ES-I3 (cell line): Measurements from ENCODE around the gene SLC7A1.
A peak's percentile ranks its signal among the peaks of the same experiment; 100 is the strongest.

ENCODE experiments used
- H3K36me3 ChIP-seq: 2 replicates; pipeline ENCODE4 v1.6.1; 2013; ENCODE audit warnings: mild to moderate bottlenecking, low read length, control low read depth, moderate library complexity; ENCODE audit not compliant: insufficient read depth
- H3K4me1 ChIP-seq: 2 replicates; pipeline ENCODE4 v1.6.1; 2013; ENCODE audit warnings: mild to moderate bottlenecking, control low read depth, low read length; ENCODE audit not compliant: insufficient read depth
- H3K9ac ChIP-seq: 2 replicates; pipeline ENCODE4 v1.6.1; 2013; ENCODE audit warnings: low read depth, mild to moderate bottlenecking, low read length, moderate library complexity
- H3K9me3 ChIP-seq: 2 replicates; pipeline ENCODE4 v1.6.1; 2013; ENCODE audit warnings: mild to moderate bottlenecking, low read length, moderate library complexity; ENCODE audit not compliant: control insufficient read depth, insufficient read depth

SLC7A1 gene

GRCh38 chr13:29510651-29511084, 84.8 kb downstream of the SLC7A1 start:
- Histone ChIP-seq H3K36me3 (peaks cover 11% of the 10 kb centered on the region), H3K9ac (no peak overlapping the region), H3K4me1 (no peaks in the 10 kb centered on the region), H3K9me3 (no peaks in the 10 kb centered on the region)

- Histone ChIP-seq H3K4me1 (no peaks in the 10 kb centered on the region), H3K9me3 (no peaks in the 10 kb centered on the region), H3K9ac (no peak overlapping the region), H3K36me3 (peaks cover 7% of the 10 kb centered on the region)
Measured at GRCh38 chr13:29509999-29510589, 85.4 kb downstream of the SLC7A1 start.

DNA sequence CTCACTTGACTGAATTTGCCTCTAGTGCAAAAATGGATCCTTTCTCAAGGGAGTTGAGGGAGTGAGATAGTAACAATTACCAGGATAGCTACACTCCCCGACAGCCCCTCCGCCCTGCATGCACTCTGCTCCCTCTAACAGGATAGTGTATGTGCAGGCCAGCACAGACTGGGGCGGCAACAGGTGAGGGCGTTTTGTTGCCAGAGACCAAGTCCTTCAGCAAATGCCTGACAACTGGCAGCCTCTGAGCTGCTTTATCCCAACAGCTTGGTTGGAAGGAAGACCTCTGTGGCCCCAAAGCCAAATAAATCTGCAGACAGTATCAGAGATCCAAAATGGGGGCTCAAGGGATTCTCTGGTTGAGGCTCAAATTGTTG, 86.6 kb downstream of the SLC7A1 start:
- Histone ChIP-seq H3K4me1 (no peaks in the 10 kb centered on the region), H3K9me3 (no peaks in the 10 kb centered on the region), H3K36me3 (no peaks in the 10 kb centered on the region; the same call in 1 of the 2 replicates), H3K9ac (no peak overlapping the region)

- no peaks in the 10 kb centered on the region for H3K4me1 ChIP-seq
- no peaks in the 10 kb centered on the region for H3K9me3 ChIP-seq
- H3K9ac ChIP-seq: no peak overlapping the region
- no peaks in the 10 kb centered on the region; the same call in 1 of the 2 replicates for H3K36me3 ChIP-seq
Measured at GRCh38 chr13:29508130-29508875, 87.2 kb downstream of the SLC7A1 start.

DNA sequence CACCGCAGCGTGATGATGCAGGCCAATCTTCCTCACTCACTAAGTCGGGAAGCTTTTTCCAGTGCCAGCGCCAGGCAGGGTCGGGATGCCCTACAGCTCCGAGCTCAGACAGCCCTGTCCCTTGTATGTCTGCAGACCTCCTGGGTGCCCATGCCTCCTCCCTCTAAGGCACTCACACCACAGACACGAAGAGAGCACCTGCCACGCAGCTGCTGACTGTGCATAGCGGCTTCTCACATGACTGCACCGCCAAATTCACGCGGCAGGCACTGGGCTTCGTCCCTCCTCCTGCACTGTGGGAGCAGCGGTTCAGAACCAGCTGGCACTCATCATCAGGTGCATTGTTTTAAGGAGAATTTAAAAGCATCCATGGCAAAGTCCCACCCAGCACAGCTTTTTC, 88.1 kb downstream of the SLC7A1 start:
- Histone ChIP-seq H3K9ac (no peak overlapping the region), H3K9me3 (no peaks in the 10 kb centered on the region), H3K4me1 (no peaks in the 10 kb centered on the region), H3K36me3 (no peaks in the 10 kb centered on the region; the same call in 1 of the 2 replicates)

GRCh38 chr13:29505950-29506349, 89.5 kb downstream of the SLC7A1 start:
- Histone ChIP-seq H3K9ac (no peak overlapping the region), H3K36me3 (no peaks in the 10 kb centered on the region; the same call in 1 of the 2 replicates), H3K4me1 (no peaks in the 10 kb centered on the region), H3K9me3 (no peaks in the 10 kb centered on the region)

GRCh38 chr13:29505511-29505910, 90.0 kb downstream of the SLC7A1 start:
- Histone ChIP-seq H3K4me1 (no peaks in the 10 kb centered on the region), H3K9me3 (no peaks in the 10 kb centered on the region), H3K36me3 (no peaks in the 10 kb centered on the region; the same call in 1 of the 2 replicates), H3K9ac (no peak overlapping the region)

DNA sequence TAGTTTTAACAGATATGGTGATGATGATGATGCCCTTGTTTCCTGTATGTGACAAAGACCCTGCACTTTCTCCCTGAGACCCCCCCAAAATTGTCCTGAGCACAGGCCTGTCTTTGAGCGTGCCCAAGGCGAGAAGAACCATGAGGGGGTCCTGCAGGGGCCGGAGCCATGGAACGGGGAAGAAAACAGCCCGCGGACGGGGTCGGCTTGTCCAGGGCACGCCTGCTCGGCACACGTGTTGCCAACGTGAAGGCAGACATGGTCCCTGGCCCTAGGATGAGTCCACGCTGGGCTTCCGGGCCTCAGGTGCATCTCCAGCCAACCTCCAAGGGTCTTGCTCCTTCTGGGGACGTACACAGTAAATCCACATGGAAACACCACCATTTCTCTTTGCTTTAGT, 90.8 kb downstream of the SLC7A1 start:
- H3K36me3 ChIP-seq: no peaks in the 10 kb centered on the region
- H3K9me3 ChIP-seq: no peaks in the 10 kb centered on the region
- no peak overlapping the region for H3K9ac ChIP-seq
- H3K4me1 ChIP-seq: no peaks in the 10 kb centered on the region

- no peaks in the 10 kb centered on the region for H3K36me3 ChIP-seq
- H3K9ac ChIP-seq: peak overlapping the region; percentile 47; the same call in 1 of the 2 replicates
- H3K4me1 ChIP-seq: no peaks in the 10 kb centered on the region
- no peaks in the 10 kb centered on the region for H3K9me3 ChIP-seq
Measured at GRCh38 chr13:29503041-29503837, 92.2 kb downstream of the SLC7A1 start.

DNA sequence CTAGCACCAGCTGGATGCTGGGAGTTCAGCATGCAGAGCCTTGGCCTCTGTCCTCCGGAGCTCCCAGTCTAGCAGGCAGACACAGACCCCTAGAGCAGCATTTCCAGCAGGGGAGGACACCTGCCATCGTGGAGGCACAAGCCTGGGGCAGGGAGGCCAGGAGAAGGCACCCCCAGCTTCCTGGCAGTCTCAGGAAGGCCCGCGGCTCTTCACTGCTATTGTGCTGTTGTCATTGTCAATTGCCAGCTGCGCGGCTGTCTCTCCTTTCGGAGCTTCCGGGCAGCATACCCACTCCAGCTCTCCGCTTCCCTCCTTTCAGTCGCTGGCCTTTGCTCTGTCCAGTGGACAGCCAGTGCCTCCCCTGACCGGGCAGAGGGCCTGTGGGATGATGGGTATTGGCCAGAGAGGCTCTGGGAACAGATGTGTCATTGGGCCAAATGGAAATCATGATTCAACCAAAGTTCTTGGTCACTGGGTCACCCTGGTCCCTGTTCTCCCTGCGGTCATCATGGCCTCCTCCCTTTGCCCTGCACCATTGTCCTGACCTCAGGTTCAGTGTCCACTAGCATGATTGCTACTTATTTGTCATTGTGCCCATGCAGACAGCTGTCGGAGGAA, 93.0 kb downstream of the SLC7A1 start:
- Histone ChIP-seq H3K9ac (peak overlapping the region; percentile 47; the same call in 1 of the 2 replicates), H3K9me3 (no peaks in the 10 kb centered on the region), H3K36me3 (no peaks in the 10 kb centered on the region)

DNA sequence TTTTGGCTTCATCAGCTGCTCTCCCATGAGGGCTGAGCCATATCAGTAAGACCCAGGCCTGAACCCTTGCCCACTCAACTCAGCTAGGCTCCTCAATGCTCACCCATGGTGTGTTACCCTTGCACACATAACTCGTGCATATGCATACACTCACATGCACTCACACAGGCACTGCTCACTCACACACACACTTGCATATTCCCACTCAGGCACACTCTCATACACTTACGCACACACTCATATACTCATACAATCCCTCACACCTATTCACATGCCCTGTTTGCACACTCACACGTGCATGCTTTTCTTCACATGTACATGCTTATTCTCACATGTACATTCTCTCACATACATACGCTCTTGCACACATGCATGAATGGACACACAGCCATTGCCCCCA, 93.8 kb downstream of the SLC7A1 start:
- Histone ChIP-seq H3K4me1 (peaks cover 3% of the 10 kb centered on the region; the same call in 1 of the 2 replicates), H3K36me3 (no peaks in the 10 kb centered on the region), H3K9me3 (no peaks in the 10 kb centered on the region), H3K9ac (no peak overlapping the region)

More for the DNA sequence above, 93.0 kb downstream of the SLC7A1 start:
- H3K4me1 ChIP-seq: no peaks in the 10 kb centered on the region

GRCh38 chr13:29500386-29500785, 95.1 kb downstream of the SLC7A1 start:
- Histone ChIP-seq H3K4me1 (peaks cover 3% of the 10 kb centered on the region; the same call in 1 of the 2 replicates), H3K9me3 (no peaks in the 10 kb centered on the region), H3K36me3 (no peaks in the 10 kb centered on the region), H3K9ac (no peak overlapping the region)

DNA sequence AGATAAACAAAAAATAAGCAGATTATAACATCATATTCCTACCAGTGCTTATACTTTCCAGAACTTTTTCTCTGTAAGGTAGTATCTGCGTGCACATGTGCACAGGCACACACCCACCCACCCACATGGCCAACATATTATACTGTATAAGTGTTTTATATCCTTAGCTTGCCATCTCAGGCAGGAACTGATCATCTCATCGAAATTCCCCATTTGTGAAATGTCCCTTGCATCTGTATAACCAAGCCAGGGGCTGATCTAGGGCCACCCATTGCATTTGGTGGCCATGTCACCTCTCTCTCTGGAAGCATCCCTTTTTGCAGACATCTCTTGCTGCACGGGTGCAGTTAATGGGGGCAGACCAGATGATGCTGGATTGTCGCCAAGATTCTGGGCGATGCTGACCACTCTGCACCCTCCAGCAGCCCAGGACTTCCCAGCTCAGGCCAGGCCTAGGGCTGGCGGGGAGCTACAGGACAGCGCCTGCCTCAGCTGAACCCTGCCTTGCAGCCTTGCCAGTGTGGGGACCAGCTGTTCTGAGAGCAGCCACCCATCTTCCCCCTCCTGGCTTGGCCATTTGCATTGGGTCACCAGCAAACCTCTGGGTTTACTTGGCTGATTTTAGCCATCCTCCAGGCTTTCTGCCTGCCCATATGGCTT, 95.9 kb downstream of the SLC7A1 start:
- H3K9ac ChIP-seq: no peak overlapping the region
- peaks cover 3% of the 10 kb centered on the region; the same call in 1 of the 2 replicates for H3K4me1 ChIP-seq
- no peaks in the 10 kb centered on the region for H3K9me3 ChIP-seq
- H3K36me3 ChIP-seq: no peaks in the 10 kb centered on the region
